ENCODE data around the gene NRG3. TPM values are rescaled to one million over a fixed set of nuclear protein-coding genes. Genes with fewer than 3 reads are reported as not detected.
A peak's percentile ranks its signal among the peaks of the same experiment; 100 is the strongest.

Gene NRG3
- total and polyA plus RNA-seq, 2 of the 8 experiments (the other 6 are each of a cell fraction or from before 2014, with no cell fraction given), result 4.2 to 5.0 TPM

GRCh38 chr10:82757901-82758300 lies 882.9 kb downstream of the NRG3 start:
- Histone ChIP-seq H2BK12ac (ENCODE audit: low read depth, low read length) (no peak overlapping the region), H3K14ac (ENCODE audit: insufficient read length) (no peak overlapping the region), H3K9ac (replicated peaks in 1 of 4; ENCODE audit: extremely low read depth in 1 of 4, low read depth in 3 of 4, low read length in 3 of 4) (no peak overlapping the region), H2BK120ac (replicated peaks; ENCODE audit: low read depth, low read length) (no peak overlapping the region), H2AFZ (ENCODE audit: low read length) (no peak overlapping the region), H3K4me1 (replicated peaks in 1 of 4; ENCODE audit: control insufficient read depth in 3 of 4, insufficient read depth in 4 of 4, low read length in 3 of 4) (peaks cover 0 to 16% (median 2%) of the 10 kb centered on the region in 4 experiments; a peak in 4 of 7 replicates), H3K56ac (replicated peaks; ENCODE audit: insufficient read length, low read depth, low read length) (no peak overlapping the region), H3K27ac (ENCODE audit: low read depth, low read length) (no peak overlapping the region), H2BK15ac (ENCODE audit: low read length) (no peak overlapping the region), H2BK20ac (ENCODE audit: low read length) (no peak overlapping the region), H3K36me3 (ENCODE audit: control insufficient read depth in 2 of 4, insufficient read depth in 4 of 4, low read length in 3 of 4) (no peaks in the 10 kb centered on the region), H3K23me2 (ENCODE audit: low read depth, low read length) (no peaks in the 10 kb centered on the region), H3K4me2 (ENCODE audit: insufficient read depth in 1 of 2, low read depth in 2 of 2, low read length in 2 of 2) (no peak overlapping the region), H4K20me1 (replicated peaks in 1 of 2; ENCODE audit: control insufficient read depth in 1 of 2, insufficient read depth in 2 of 2, low read length in 2 of 2) (no peaks in the 10 kb centered on the region), H3K9me3 (ENCODE audit: insufficient read depth in 2 of 2, low read depth in 1 of 2, low read length in 1 of 2) (peaks cover 0 to 5% of the 10 kb centered on the region in 2 experiments; a peak in 2 of 4 replicates), H3K79me2 (ENCODE audit: control insufficient read depth in 1 of 2, insufficient read depth in 2 of 2, low read length in 2 of 2) (no peaks in the 10 kb centered on the region), H4K8ac (ENCODE audit: extremely low read depth, insufficient read depth, low read length) (no peak overlapping the region), H3K79me1 (ENCODE audit: low read depth, low read length) (no peaks in the 10 kb centered on the region), H3K4ac (replicated peaks; ENCODE audit: insufficient read length, low read depth, low read length) (no peak overlapping the region), H3K18ac (ENCODE audit: extremely low read depth, low read length) (no peak overlapping the region), H3K27me3 (replicated peaks in 1 of 4; ENCODE audit: control insufficient read depth in 3 of 4, extremely low read depth in 1 of 4, insufficient read depth in 3 of 4, low read length in 3 of 4) (no peaks in the 10 kb centered on the region), H2BK5ac (ENCODE audit: low read depth, low read length) (no peak overlapping the region; the same call in 1 of the 2 replicates), H4K5ac (ENCODE audit: insufficient read length, low read depth, low read length) (peak overlapping the region; percentile 34), H3K23ac (ENCODE audit: insufficient read length) (no peak overlapping the region), H3K4me3 (ENCODE audit: extremely low read depth in 1 of 4, insufficient read depth in 2 of 4, low read depth in 3 of 4, low read length in 4 of 4) (no peak overlapping the region), H2AK5ac (ENCODE audit: low read depth, low read length) (no peak overlapping the region), H4K91ac (replicated peaks; ENCODE audit: insufficient read length, low read length) (no peak overlapping the region)
- TF ChIP-seq CBX8 (IDR thresholded peaks at IDR 0.05; ENCODE audit: borderline replicate concordance, low read depth, low read length), result no peak
- no peak for TF ChIP-seq CEBPB (IDR thresholded peaks at IDR 0.05; ENCODE audit: low read depth, low read length)
- no peak for TF ChIP-seq PHF8 (conservative IDR thresholded peaks at IDR 0.05; ENCODE audit: low read depth, low read length)
- no peak for TF ChIP-seq POU5F1 (IDR thresholded peaks at IDR 0.05; ENCODE audit: low read depth, low read length)
- no peak for TF ChIP-seq EGR1 (IDR thresholded peaks at IDR 0.05; ENCODE audit: borderline replicate concordance, low read depth, low read length)
- no peak for TF ChIP-seq E2F6 (IDR thresholded peaks at IDR 0.05)
- no peak for TF ChIP-seq EP300 (IDR thresholded peaks at IDR 0.05; ENCODE audit: borderline replicate concordance in 1 of 2, low read depth in 2 of 2, low read length in 2 of 2)
- no peak for TF ChIP-seq JUN (IDR thresholded peaks at IDR 0.05; ENCODE audit: low read depth, low read length)
- TF ChIP-seq SIX5 (IDR thresholded peaks at IDR 0.05; ENCODE audit: low read depth, low read length), result no peak
- no peak for FAIRE-seq
- ChIA-PET POLR2A (ENCODE audit: partially characterized antibody) (no interaction called here), CTCF (ENCODE audit: partially characterized antibody) (no interaction called here)
- DNase-seq (ENCODE audit: low read depth in 1 of 2, low spot score in 2 of 2), result no peak
